AG09319 (cell line): Measurements from ENCODE around the gene PIWIL1.

Experiments used
- DNase-seq: peaks from one replicate; pipeline ENCODE4 v3.0.0-alpha.2; 2010; ENCODE audit warnings: low read depth; ENCODE audit errors: extremely low read depth
- CTCF ChIP-seq: IDR thresholded peaks from 2 replicates; pipeline ENCODE4 v1.5.1; 2011; ENCODE audit warnings: low read depth, mild to moderate bottlenecking, inconsistent platforms, low read length, moderate library complexity

PIWIL1 gene

GRCh38 chr12:130337488-130338303, at the start of gene PIWIL1:
Gene PIWIL1, plus strand, starts transcription at chr12:130337887. Its CDS starts 4,705 bp downstream, at chr12:130342592.
- TF ChIP-seq CTCF: no peak
- DNase-seq: no peak

- DNase-seq: no peak
- TF ChIP-seq CTCF: no peak
Observed at GRCh38 chr12:130288206-130288605, 49.5 kb upstream of the PIWIL1 start.

- no peak for TF ChIP-seq CTCF
- no peak for DNase-seq
Observed at GRCh38 chr12:130288691-130289090, 49.0 kb upstream of the PIWIL1 start.

- TF ChIP-seq CTCF: no peak
- DNase-seq: no peak
Observed at GRCh38 chr12:130290114-130290513, 47.6 kb upstream of the PIWIL1 start.

- DNase-seq: no peak
- TF ChIP-seq CTCF: no peak
Observed at GRCh38 chr12:130298322-130299021, 39.2 kb upstream of the PIWIL1 start.

GRCh38 chr12:130299574-130299973, 38.1 kb upstream of the PIWIL1 start:
- DNase-seq: no peak
- no peak for TF ChIP-seq CTCF

GRCh38 chr12:130300090-130300489, 37.6 kb upstream of the PIWIL1 start:
- DNase-seq: no peak
- no peak for TF ChIP-seq CTCF
